VCaP (cell line): ENCODE measurements around the gene VASN.

Experiments
- H3K27ac ChIP-seq: fragments of 450-650 bp; 2 replicates; pipeline ENCODE4 v1.5.1; 2017
- CTCF ChIP-seq: fragments of 450-650 bp; conservative IDR thresholded peaks from 2 replicates; pipeline ENCODE4 v1.5.1; 2017; ENCODE audit warnings: mild to moderate bottlenecking, moderate library complexity

Gene VASN

GRCh38 chr16:4386951-4387565 lies 15.4 kb downstream of the VASN start:
- no peak overlapping the region for H3K27ac ChIP-seq
- no peak for TF ChIP-seq CTCF

- TF ChIP-seq CTCF: no peak
- H3K27ac ChIP-seq: no peak overlapping the region
These were observed 16.1 kb downstream of the VASN start for GRCh38 chr16:4387781-4388180.

- no peak overlapping the region for H3K27ac ChIP-seq
These were observed 16.8 kb downstream of the VASN start for GRCh38 chr16:4388271-4389021.

GRCh38 chr16:4389051-4389955 lies 17.7 kb downstream of the VASN start:
- TF ChIP-seq CTCF: no peak
- no peak overlapping the region for H3K27ac ChIP-seq

More at GRCh38 chr16:4388271-4389021, 16.8 kb downstream of the VASN start:
- TF ChIP-seq CTCF: no peak

- no peak for TF ChIP-seq CTCF
These were observed 18.9 kb downstream of the VASN start for GRCh38 chr16:4390266-4391260.

GRCh38 chr16:4391631-4392381 lies 20.2 kb downstream of the VASN start:
- no peak overlapping the region for H3K27ac ChIP-seq
- no peak for TF ChIP-seq CTCF

More at GRCh38 chr16:4390266-4391260, 18.9 kb downstream of the VASN start:
- H3K27ac ChIP-seq: no peak overlapping the region
